ENCODE data around the gene NABP1.

NABP1 gene

GRCh38 chr2:191713837-191714236 lies 35.9 kb downstream of the NABP1 start:
- DNase-seq: no peak

- DNase-seq: no peak
Observed at GRCh38 chr2:191714925-191715324, 37.0 kb downstream of the NABP1 start.

- DNase-seq: no peak
Observed at GRCh38 chr2:191715471-191715870, 37.5 kb downstream of the NABP1 start.

- DNase-seq: no peak
Observed at GRCh38 chr2:191719261-191719660, 41.3 kb downstream of the NABP1 start.

GRCh38 chr2:191719938-191720337 lies 42.0 kb downstream of the NABP1 start:
- no peak for DNase-seq

GRCh38 chr2:191721331-191721730 lies 43.4 kb downstream of the NABP1 start:
- DNase-seq: no peak

GRCh38 chr2:191724015-191724414 lies 46.1 kb downstream of the NABP1 start:
- no peak for DNase-seq

GRCh38 chr2:191728750-191729624 lies 51.1 kb downstream of the NABP1 start:
- DNase-seq: no peak

GRCh38 chr2:191730263-191730662 lies 52.3 kb downstream of the NABP1 start:
- DNase-seq: no peak
